Measurements from ENCODE around the gene ZNF740.
"Not testable (repeated sequence)": the region's sequence is repeated elsewhere in the genome, so short reads cannot be mapped to it uniquely, and the experiment has no call there.

ZNF740 gene

GRCh38 chr12:53173085-53173715 is 7.3 kb upstream of the ZNF740 start:
- DNase-seq (ENCODE audit: low read depth) = no peak

GRCh38 chr12:53174881-53175491 is 5.5 kb upstream of the ZNF740 start:
- DNase-seq (ENCODE audit: low read depth) = no peak

- no peak for DNase-seq (ENCODE audit: low read depth)
These were observed 3.8 kb upstream of the ZNF740 start for GRCh38 chr12:53176750-53177149.

- DNase-seq (ENCODE audit: low read depth) = not testable (repeated sequence)
These were observed 3.1 kb upstream of the ZNF740 start for GRCh38 chr12:53177447-53177846.

GRCh38 chr12:53178803-53179202 is 1.7 kb upstream of the ZNF740 start:
- DNase-seq (ENCODE audit: low read depth) = not testable (repeated sequence)

GRCh38 chr12:53179687-53180219 is 769 bp upstream of the ZNF740 start:
- no peak for DNase-seq (ENCODE audit: low read depth)

GRCh38 chr12:53180931-53181645 is 566 bp downstream of the ZNF740 start:
- no peak for DNase-seq (ENCODE audit: low read depth)

GRCh38 chr12:53181935-53182334 is 1.4 kb downstream of the ZNF740 start:
- DNase-seq (ENCODE audit: low read depth) = no peak

- no peak for DNase-seq (ENCODE audit: low read depth)
These were observed 2.4 kb downstream of the ZNF740 start for GRCh38 chr12:53182903-53183302.

- no peak for DNase-seq (ENCODE audit: low read depth)
These were observed 4.3 kb downstream of the ZNF740 start for GRCh38 chr12:53184828-53185227.

GRCh38 chr12:53185582-53186153 is 5.1 kb downstream of the ZNF740 start:
- no peak for DNase-seq (ENCODE audit: low read depth)

- DNase-seq (ENCODE audit: low read depth) = no peak
These were observed 6.2 kb downstream of the ZNF740 start for GRCh38 chr12:53186745-53187144.

GRCh38 chr12:53187145-53187899 is 6.8 kb downstream of the ZNF740 start:
- DNase-seq (ENCODE audit: low read depth) = no peak

- no peak for DNase-seq (ENCODE audit: low read depth)
These were observed 9.7 kb downstream of the ZNF740 start for GRCh38 chr12:53190108-53190729.

GRCh38 chr12:53191096-53191884 is 10.8 kb downstream of the ZNF740 start:
- DNase-seq (ENCODE audit: low read depth) = no peak

- no peak for DNase-seq (ENCODE audit: low read depth)
These were observed 11.5 kb downstream of the ZNF740 start for GRCh38 chr12:53191885-53192530.

- no peak for DNase-seq (ENCODE audit: low read depth)
These were observed 12.1 kb downstream of the ZNF740 start for GRCh38 chr12:53192531-53193021.

- DNase-seq (ENCODE audit: low read depth) = no peak
These were observed 12.5 kb downstream of the ZNF740 start for GRCh38 chr12:53193040-53193439.

- DNase-seq (ENCODE audit: low read depth) = no peak
These were observed 13.6 kb downstream of the ZNF740 start for GRCh38 chr12:53193985-53194716.
